Measurements from ENCODE around the gene GDF9. TPM values are rescaled to one million over a fixed set of nuclear protein-coding genes. Genes with fewer than 3 reads are reported as not detected.

GDF9 gene
- total and polyA plus RNA-seq, 2 donors (not counting 3 experiments of a cell fraction or from before 2014, with no cell fraction given), result 0.07 TPM; not detected in 1

GRCh38 chr5:132837868-132838267 lies 28.4 kb downstream of the GDF9 start:
- POLR2A ChIA-PET, result no interaction called here
- DNase-seq (ENCODE audit: low read depth, low spot score) (no peak), FAIRE-seq (no peak)
- TF ChIP-seq, protein P1, sequence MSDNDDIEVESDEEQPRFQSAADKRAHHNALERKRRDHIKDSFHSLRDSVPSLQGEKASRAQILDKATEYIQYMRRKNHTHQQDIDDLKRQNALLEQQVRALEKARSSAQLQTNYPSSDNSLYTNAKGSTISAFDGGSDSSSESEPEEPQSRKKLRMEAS (IDR thresholded peaks at IDR 0.05; ENCODE audit: insufficient read depth, insufficient read length), result no peak
- no peak for TF ChIP-seq FOS (IDR thresholded peaks at IDR 0.05; ENCODE audit: borderline replicate concordance, insufficient read depth, low read length)
- TF ChIP-seq POLR2A (IDR thresholded peaks at IDR 0.05; ENCODE audit: low read depth, low read length), result no peak
- TF ChIP-seq EZH2 (IDR thresholded peaks at IDR 0.05; ENCODE audit: borderline replicate concordance, low read depth, low read length, severe bottlenecking), result no peak
- TF ChIP-seq, protein P2, sequence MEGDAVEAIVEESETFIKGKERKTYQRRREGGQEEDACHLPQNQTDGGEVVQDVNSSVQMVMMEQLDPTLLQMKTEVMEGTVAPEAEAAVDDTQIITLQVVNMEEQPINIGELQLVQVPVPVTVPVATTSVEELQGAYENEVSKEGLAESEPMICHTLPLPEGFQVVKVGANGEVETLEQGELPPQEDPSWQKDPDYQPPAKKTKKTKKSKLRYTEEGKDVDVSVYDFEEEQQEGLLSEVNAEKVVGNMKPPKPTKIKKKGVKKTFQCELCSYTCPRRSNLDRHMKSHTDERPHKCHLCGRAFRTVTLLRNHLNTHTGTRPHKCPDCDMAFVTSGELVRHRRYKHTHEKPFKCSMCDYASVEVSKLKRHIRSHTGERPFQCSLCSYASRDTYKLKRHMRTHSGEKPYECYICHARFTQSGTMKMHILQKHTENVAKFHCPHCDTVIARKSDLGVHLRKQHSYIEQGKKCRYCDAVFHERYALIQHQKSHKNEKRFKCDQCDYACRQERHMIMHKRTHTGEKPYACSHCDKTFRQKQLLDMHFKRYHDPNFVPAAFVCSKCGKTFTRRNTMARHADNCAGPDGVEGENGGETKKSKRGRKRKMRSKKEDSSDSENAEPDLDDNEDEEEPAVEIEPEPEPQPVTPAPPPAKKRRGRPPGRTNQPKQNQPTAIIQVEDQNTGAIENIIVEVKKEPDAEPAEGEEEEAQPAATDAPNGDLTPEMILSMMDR (IDR thresholded peaks at IDR 0.05; ENCODE audit: extremely low read depth in 1 of 2, insufficient read depth in 1 of 2, low read depth in 1 of 2, low read length in 2 of 2), result no peak
- no peak overlapping the region for H2AFZ ChIP-seq (ENCODE audit: low read depth, low read length)
- no peak overlapping the region for H3K27ac ChIP-seq (ENCODE audit: insufficient read depth, low read depth, low read length)
- no peaks in the 10 kb centered on the region for H3K27me3 ChIP-seq (ENCODE audit: control insufficient read depth in 2 of 2, insufficient read depth in 2 of 2, low read length in 2 of 2)
- H4K20me1 ChIP-seq (replicated peaks; ENCODE audit: control insufficient read depth, extremely low read depth, insufficient read depth, low read length), result no peaks in the 10 kb centered on the region
- no peak overlapping the region for H3K9ac ChIP-seq (replicated peaks; ENCODE audit: extremely low read depth, insufficient read depth, low read length)
- H3K36me3 ChIP-seq (ENCODE audit: control insufficient read depth in 2 of 2, extremely low read depth in 1 of 2, insufficient read depth in 2 of 2, low read length in 2 of 2), result no peaks in the 10 kb centered on the region
- dilution Hi-C loops (cut with MboI; ENCODE audit: extremely low pct_ligation_motif_present, low sequenced_read_pairs) (no loop called here), intact Hi-C loops (cut with micrococcal nuclease) (no loop called here)
- peaks cover 22% of the 10 kb centered on the region for H3K4me1 ChIP-seq (ENCODE audit: control insufficient read depth, extremely low read depth, insufficient read depth, low read length)
- H3K4me2 ChIP-seq (ENCODE audit: insufficient read depth, low read length), result no peak overlapping the region
- CTCF ChIA-PET, result interaction anchor here (0.8 kb wide), 1 partner anchor 24 kb away, joined by 3 read pairs; no protein-coding TSS in a partner anchor
- H3K9me1 ChIP-seq (replicated peaks; ENCODE audit: control insufficient read depth, extremely low read depth, insufficient read depth, low read length), result no peaks in the 10 kb centered on the region
- no TSS peak for BruUV-seq (replicated peaks)
- H3K4me3 ChIP-seq (replicated peaks in 1 of 3; ENCODE audit: insufficient read depth in 1 of 3, low read depth in 1 of 3, low read length in 3 of 3), result no peak overlapping the region
- H3K79me2 ChIP-seq (ENCODE audit: control insufficient read depth, insufficient read depth, low read length), result no peaks in the 10 kb centered on the region
- H3K9me3 ChIP-seq (replicated peaks; ENCODE audit: control insufficient read depth, insufficient read depth, low read length), result no peaks in the 10 kb centered on the region

DNA sequence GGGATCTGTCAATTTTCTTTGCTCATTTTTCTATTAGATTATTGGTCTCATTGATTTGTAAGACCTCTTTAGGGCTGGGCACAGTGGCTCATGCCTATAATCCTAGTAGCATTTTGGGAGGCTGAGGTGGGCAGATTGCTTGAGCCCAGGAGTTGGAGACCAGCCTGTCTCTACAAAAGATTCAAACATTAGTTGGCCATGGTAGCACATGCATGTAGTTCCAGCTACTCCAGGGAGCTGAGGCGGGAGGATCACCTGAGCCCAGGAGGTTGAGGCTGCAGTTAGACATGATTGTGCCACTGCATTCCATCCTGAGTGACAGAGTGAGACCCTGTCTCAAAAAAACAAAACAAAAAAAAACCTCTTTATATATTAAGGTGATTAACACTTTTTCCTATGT lies 29.4 kb downstream of the GDF9 start:
- H3K4me1 ChIP-seq (ENCODE audit: control insufficient read depth, extremely low read depth, insufficient read depth, low read length), result peaks cover 22% of the 10 kb centered on the region
- DNase-seq (ENCODE audit: low read depth, low spot score) (no peak), FAIRE-seq (no peak)
- no peaks in the 10 kb centered on the region for H3K9me3 ChIP-seq (replicated peaks; ENCODE audit: control insufficient read depth, insufficient read depth, low read length)
- H3K4me3 ChIP-seq (replicated peaks in 1 of 3; ENCODE audit: insufficient read depth in 1 of 3, low read depth in 1 of 3, low read length in 3 of 3), result no peak overlapping the region
- intact Hi-C loops (cut with micrococcal nuclease) (no loop called here), dilution Hi-C loops (cut with MboI; ENCODE audit: extremely low pct_ligation_motif_present, low sequenced_read_pairs) (no loop called here)
- no peak overlapping the region for H3K27ac ChIP-seq (ENCODE audit: insufficient read depth, low read depth, low read length)
- H3K36me3 ChIP-seq (ENCODE audit: control insufficient read depth in 2 of 2, extremely low read depth in 1 of 2, insufficient read depth in 2 of 2, low read length in 2 of 2), result no peaks in the 10 kb centered on the region
- H3K79me2 ChIP-seq (ENCODE audit: control insufficient read depth, insufficient read depth, low read length), result no peaks in the 10 kb centered on the region
- H2AFZ ChIP-seq (ENCODE audit: low read depth, low read length), result no peak overlapping the region
- no peak overlapping the region for H3K4me2 ChIP-seq (ENCODE audit: insufficient read depth, low read length)
- no peaks in the 10 kb centered on the region for H4K20me1 ChIP-seq (replicated peaks; ENCODE audit: control insufficient read depth, extremely low read depth, insufficient read depth, low read length)
- H3K9ac ChIP-seq (replicated peaks; ENCODE audit: extremely low read depth, insufficient read depth, low read length), result no peak overlapping the region
- H3K9me1 ChIP-seq (replicated peaks; ENCODE audit: control insufficient read depth, extremely low read depth, insufficient read depth, low read length), result no peaks in the 10 kb centered on the region
- H3K27me3 ChIP-seq (ENCODE audit: control insufficient read depth in 2 of 2, insufficient read depth in 2 of 2, low read length in 2 of 2), result no peaks in the 10 kb centered on the region
- TF ChIP-seq, protein P1 (IDR thresholded peaks at IDR 0.05; ENCODE audit: insufficient read depth, insufficient read length), result no peak
- no peak for TF ChIP-seq MYC (IDR thresholded peaks at IDR 0.05; ENCODE audit: low read depth, low read length)
- no peak for TF ChIP-seq GATA2 (IDR thresholded peaks at IDR 0.05; ENCODE audit: insufficient read depth, insufficient read length, low read depth, low read length)
- no peak for TF ChIP-seq JUN (IDR thresholded peaks at IDR 0.05; ENCODE audit: borderline replicate concordance, insufficient read depth, insufficient read length, low read depth)
- TF ChIP-seq, protein P2 (IDR thresholded peaks at IDR 0.05; ENCODE audit: extremely low read depth in 1 of 2, insufficient read depth in 1 of 2, low read depth in 1 of 2, low read length in 2 of 2), result no peak
- no peak for TF ChIP-seq POLR2AphosphoS5 (IDR thresholded peaks at IDR 0.05; ENCODE audit: insufficient read depth, low read depth, low read length)
- TF ChIP-seq POLR2A (IDR thresholded peaks at IDR 0.05; ENCODE audit: low read depth, low read length), result no peak
- no peak for TF ChIP-seq EZH2 (IDR thresholded peaks at IDR 0.05; ENCODE audit: borderline replicate concordance, low read depth, low read length, severe bottlenecking)
- no peak for TF ChIP-seq FOS (IDR thresholded peaks at IDR 0.05; ENCODE audit: borderline replicate concordance, insufficient read depth, low read length)
- ChIA-PET CTCF (no interaction called here), POLR2A (no interaction called here)
- no TSS peak for BruUV-seq (replicated peaks)

Measured in endothelial cell of umbilical vein (primary cell).